K562 treated with DMSO at 1 percent for 4 hours (cell line): ENCODE measurements around the gene NUDCD3. TPM values are rescaled to one million over a fixed set of nuclear protein-coding genes. Genes with fewer than 3 reads are reported as not detected.

Experiments
- total RNA-seq: library from RNA; unstranded; fragments of 300-600 nt; gene quantifications from 2 replicates; pipeline ENCODE4 v1.2.3, GENCODE V29; 2022; ENCODE audit not compliant: insufficient read depth

The NUDCD3 gene
- total RNA-seq = 17.6 and 17.9 TPM in 2 replicates

DNA sequence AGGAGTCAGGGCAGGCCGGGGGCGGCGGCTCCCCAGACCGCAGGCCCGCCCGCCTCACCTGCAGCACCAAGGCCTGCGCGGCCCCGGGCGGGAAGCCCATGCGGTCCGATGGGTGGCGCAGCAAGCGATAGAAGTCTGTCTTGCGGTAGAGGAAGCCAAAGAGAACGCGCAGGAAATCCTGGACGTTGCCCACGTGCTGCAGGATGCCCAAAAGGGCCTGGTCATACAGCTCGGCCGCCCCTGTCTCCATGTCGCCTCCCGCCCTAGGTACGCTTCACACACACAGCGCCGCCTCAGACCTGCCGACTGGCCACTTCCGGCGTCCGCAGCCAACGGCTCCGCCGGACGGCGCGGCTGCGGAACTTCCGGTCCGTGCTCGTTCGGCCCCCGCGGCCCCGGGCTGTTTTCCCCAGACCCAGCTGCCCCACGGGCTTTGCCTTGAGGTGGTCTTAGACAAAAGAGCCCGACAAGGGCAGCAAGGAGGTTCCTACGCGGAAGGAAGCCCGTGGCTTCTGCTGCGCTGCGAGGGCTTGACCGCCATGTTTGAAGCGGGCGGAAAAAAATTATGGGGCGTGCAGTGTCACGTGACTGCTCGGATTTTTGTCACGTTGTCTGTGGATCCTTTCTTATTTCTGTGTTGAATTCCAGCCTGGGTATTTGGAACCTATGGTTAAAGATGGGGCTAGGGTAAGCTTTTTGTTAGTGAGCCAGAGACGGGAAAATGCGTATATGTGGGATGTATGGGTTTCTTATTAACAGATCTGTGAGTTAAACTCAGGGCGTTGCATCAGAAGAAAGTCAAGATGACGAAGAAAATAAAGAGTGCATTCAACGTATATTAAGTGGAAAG is at the start of gene NUDCD3:
Gene NUDCD3 (minus strand): TSS at position 308 of the 850 bp plus-strand sequence. CDS start 58 bp downstream, at position 250.

Other genes starting within 250 kb of the NUDCD3 start
- gene CAMK2B, start 165.1 kb downstream of the NUDCD3 start, total RNA-seq = not detected in 2 replicates
- 0.19 TPM in 1 of 2 replicates, not detected in the other for gene NPC1L1, start 50.7 kb upstream of the NUDCD3 start, total RNA-seq
- gene DDX56, start 83.2 kb upstream of the NUDCD3 start, total RNA-seq = 57.7 and 58.1 TPM in 2 replicates
- 56.1 and 62.5 TPM in 2 replicates for gene TMED4, start 91.6 kb upstream of the NUDCD3 start, total RNA-seq
- 84.4 and 88.1 TPM in 2 replicates for gene OGDH, start 116.0 kb upstream of the NUDCD3 start, total RNA-seq